SH-SY5Y (cell line): Measurements from ENCODE around the gene DDIAS.

ENCODE experiments used
- GATA2 ChIP-seq: IDR thresholded peaks from 2 replicates; pipeline ENCODE4 v1.6.1; 2011; ENCODE audit warnings: mild to moderate bottlenecking, low read depth, low read length
- GATA3 ChIP-seq: IDR thresholded peaks from 2 replicates; pipeline ENCODE4 v1.6.1; 2011; ENCODE audit warnings: low read depth, mild to moderate bottlenecking, low read length, moderate library complexity

DNA sequence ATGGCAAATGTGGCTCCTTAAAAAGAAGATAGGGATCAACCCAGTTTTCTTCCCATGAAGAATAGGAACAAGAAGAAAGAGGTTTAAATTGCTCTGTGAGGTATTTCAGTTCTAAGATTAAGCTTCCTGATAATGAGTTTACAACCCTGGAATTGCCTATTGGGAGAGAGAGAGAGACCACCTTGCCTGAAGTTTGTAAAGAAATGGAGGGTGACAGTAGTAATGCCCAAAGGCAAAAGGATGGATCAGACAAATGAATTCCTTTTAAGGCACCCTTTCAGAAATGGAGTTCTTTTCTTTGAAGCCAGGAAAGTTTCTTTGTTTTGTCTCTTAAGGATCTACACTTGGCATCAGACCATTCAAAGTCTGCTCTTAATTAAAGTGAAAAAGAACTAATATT lies 74.3 kb downstream of the DDIAS start:
- TF ChIP-seq GATA3: no peak
- TF ChIP-seq GATA2: no peak
